ENCODE results near the gene DSTYK. TPM values are rescaled to one million over a fixed set of nuclear protein-coding genes. Genes with fewer than 3 reads are reported as not detected.

The DSTYK gene
- total RNA-seq, 1 donor from 2014 or later, result 9.2 TPM

- DNase-seq, result no peak
- no peaks in the 10 kb centered on the region for H3K36me3 Mint-ChIP-seq (ENCODE audit: unreplicated experiment)
- H3K4me1 Mint-ChIP-seq (ENCODE audit: low read depth, unreplicated experiment), result peaks cover 35% of the 10 kb centered on the region
- no peak overlapping the region for H3K27ac Mint-ChIP-seq (ENCODE audit: unreplicated experiment)
- H3K4me3 Mint-ChIP-seq (ENCODE audit: unreplicated experiment), result peak overlapping the region; percentile 44
- H3K9me3 Mint-ChIP-seq (ENCODE audit: unreplicated experiment), result peaks cover 3% of the 10 kb centered on the region
- TF ChIP-seq, protein P1, sequence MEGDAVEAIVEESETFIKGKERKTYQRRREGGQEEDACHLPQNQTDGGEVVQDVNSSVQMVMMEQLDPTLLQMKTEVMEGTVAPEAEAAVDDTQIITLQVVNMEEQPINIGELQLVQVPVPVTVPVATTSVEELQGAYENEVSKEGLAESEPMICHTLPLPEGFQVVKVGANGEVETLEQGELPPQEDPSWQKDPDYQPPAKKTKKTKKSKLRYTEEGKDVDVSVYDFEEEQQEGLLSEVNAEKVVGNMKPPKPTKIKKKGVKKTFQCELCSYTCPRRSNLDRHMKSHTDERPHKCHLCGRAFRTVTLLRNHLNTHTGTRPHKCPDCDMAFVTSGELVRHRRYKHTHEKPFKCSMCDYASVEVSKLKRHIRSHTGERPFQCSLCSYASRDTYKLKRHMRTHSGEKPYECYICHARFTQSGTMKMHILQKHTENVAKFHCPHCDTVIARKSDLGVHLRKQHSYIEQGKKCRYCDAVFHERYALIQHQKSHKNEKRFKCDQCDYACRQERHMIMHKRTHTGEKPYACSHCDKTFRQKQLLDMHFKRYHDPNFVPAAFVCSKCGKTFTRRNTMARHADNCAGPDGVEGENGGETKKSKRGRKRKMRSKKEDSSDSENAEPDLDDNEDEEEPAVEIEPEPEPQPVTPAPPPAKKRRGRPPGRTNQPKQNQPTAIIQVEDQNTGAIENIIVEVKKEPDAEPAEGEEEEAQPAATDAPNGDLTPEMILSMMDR (IDR thresholded peaks at IDR 0.05; ENCODE audit: partially characterized antibody, unreplicated experiment), result no peak
- H3K27me3 Mint-ChIP-seq (ENCODE audit: unreplicated experiment), result no peaks in the 10 kb centered on the region
Measured at GRCh38 chr1:205189131-205189530, 22.4 kb downstream of the DSTYK start.

DNA sequence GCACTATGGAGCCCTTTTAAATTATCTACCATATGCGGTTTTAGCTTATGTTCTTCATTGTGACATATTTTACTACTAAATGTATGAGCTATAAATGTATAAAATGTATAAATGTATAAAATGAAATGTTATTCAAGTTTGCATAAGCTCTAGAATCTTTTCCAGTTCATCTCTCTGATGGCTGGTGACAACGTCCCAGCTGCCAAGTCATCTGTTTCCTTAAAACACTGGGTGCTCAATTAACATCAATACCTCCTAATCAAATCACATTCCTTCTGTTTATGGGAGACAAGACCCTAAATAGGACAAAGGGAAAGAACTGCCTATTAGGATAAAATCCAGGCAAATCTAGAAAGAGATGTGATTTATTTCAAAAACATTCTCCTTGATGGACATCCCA, 22.9 kb downstream of the DSTYK start:
- no peak overlapping the region for H3K27ac Mint-ChIP-seq (ENCODE audit: unreplicated experiment)
- no peaks in the 10 kb centered on the region for H3K27me3 Mint-ChIP-seq (ENCODE audit: unreplicated experiment)
- peaks cover 37% of the 10 kb centered on the region for H3K4me1 Mint-ChIP-seq (ENCODE audit: low read depth, unreplicated experiment)
- peak overlapping the region; percentile 32 for H3K4me3 Mint-ChIP-seq (ENCODE audit: unreplicated experiment)
- H3K9me3 Mint-ChIP-seq (ENCODE audit: unreplicated experiment), result peaks cover 3% of the 10 kb centered on the region
- TF ChIP-seq, protein P1 (IDR thresholded peaks at IDR 0.05; ENCODE audit: partially characterized antibody, unreplicated experiment), result no peak
- no peaks in the 10 kb centered on the region for H3K36me3 Mint-ChIP-seq (ENCODE audit: unreplicated experiment)
- DNase-seq, result no peak

GRCh38 chr1:205188098-205188497, 23.4 kb downstream of the DSTYK start:
- Mint-ChIP-seq H3K4me1 (ENCODE audit: low read depth, unreplicated experiment) (peaks cover 41% of the 10 kb centered on the region), H3K27me3 (ENCODE audit: unreplicated experiment) (no peaks in the 10 kb centered on the region), H3K27ac (ENCODE audit: unreplicated experiment) (no peak overlapping the region), H3K9me3 (ENCODE audit: unreplicated experiment) (peaks cover 3% of the 10 kb centered on the region), H3K36me3 (ENCODE audit: unreplicated experiment) (no peaks in the 10 kb centered on the region), H3K4me3 (ENCODE audit: unreplicated experiment) (no peak overlapping the region)
- no peak for DNase-seq
- TF ChIP-seq, protein P1 (IDR thresholded peaks at IDR 0.05; ENCODE audit: partially characterized antibody, unreplicated experiment), result no peak

DNA sequence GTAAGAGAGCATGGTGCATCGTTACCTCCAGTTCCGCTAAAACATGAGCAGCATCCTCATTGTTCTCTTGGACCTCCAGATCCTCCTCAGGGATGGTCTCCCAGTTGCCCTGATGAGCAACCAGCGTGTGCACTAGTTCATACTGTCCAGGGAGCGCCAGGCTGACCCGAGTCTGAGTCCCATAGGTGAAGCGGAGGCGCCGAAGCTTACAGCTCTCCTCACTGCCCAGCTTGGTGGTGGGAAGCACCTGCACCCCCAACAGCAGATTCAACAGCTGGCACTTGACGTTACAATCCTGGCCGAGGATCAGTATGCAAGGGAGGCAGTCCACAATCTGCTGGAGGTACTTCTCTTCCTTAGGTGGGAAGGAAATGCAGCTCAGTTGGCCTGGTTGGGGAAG, 24.1 kb downstream of the DSTYK start:
- TF ChIP-seq, protein P1 (IDR thresholded peaks at IDR 0.05; ENCODE audit: partially characterized antibody, unreplicated experiment), result no peak
- DNase-seq, result no peak
- peaks cover 3% of the 10 kb centered on the region for H3K9me3 Mint-ChIP-seq (ENCODE audit: unreplicated experiment)
- no peaks in the 10 kb centered on the region for H3K36me3 Mint-ChIP-seq (ENCODE audit: unreplicated experiment)
- H3K27ac Mint-ChIP-seq (ENCODE audit: unreplicated experiment), result no peak overlapping the region
- peaks cover 44% of the 10 kb centered on the region for H3K4me1 Mint-ChIP-seq (ENCODE audit: low read depth, unreplicated experiment)
- no peaks in the 10 kb centered on the region for H3K27me3 Mint-ChIP-seq (ENCODE audit: unreplicated experiment)
- no peak overlapping the region for H3K4me3 Mint-ChIP-seq (ENCODE audit: unreplicated experiment)

DNA sequence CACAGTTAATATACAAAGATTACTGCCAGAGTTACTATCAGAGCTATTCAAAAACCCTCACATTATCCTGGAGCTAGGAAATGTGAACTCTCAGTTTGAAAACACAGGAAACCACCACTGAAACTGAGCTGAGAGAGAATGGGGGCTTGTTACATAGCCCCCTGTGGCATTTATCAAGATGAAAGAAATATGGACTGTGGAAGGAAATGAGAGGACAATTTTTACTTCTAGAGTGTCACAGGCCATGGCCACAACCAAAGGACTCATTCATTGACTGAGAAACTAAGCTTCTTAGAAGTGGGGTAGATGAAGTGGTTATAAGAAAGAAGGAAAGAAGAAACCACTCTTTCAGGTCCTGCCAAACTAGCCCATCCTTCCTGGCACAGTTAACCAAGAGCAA, 25.3 kb downstream of the DSTYK start:
- no peak for DNase-seq
- H3K27ac Mint-ChIP-seq (ENCODE audit: unreplicated experiment), result no peak overlapping the region
- H3K27me3 Mint-ChIP-seq (ENCODE audit: unreplicated experiment), result no peaks in the 10 kb centered on the region
- H3K9me3 Mint-ChIP-seq (ENCODE audit: unreplicated experiment), result no peaks in the 10 kb centered on the region
- peaks cover 37% of the 10 kb centered on the region for H3K4me1 Mint-ChIP-seq (ENCODE audit: low read depth, unreplicated experiment)
- no peak overlapping the region for H3K4me3 Mint-ChIP-seq (ENCODE audit: unreplicated experiment)
- no peaks in the 10 kb centered on the region for H3K36me3 Mint-ChIP-seq (ENCODE audit: unreplicated experiment)
- TF ChIP-seq, protein P1 (IDR thresholded peaks at IDR 0.05; ENCODE audit: partially characterized antibody, unreplicated experiment), result no peak
